GM23338 (cell line): ENCODE results near the gene CDK14. TPM values are rescaled to one million over a fixed set of nuclear protein-coding genes. Genes with fewer than 3 reads are reported as not detected.

Experiments
- ATAC-seq: fragments of 200-7000 bp; cut with Tn5 transposase; 3 replicates; pipeline ENCODE4 v1.9.1; 2020
- DNase-seq: peaks from one replicate; pipeline ENCODE4 v3.0.0-alpha.2; 2015; ENCODE audit warnings: low spot score
- H2AFZ ChIP-seq: fragments of 200-600 bp; sonication (generic); 2 replicates; pipeline ENCODE4 v1.8.0; 2016; ENCODE audit warnings: antibody characterized with exemption, mild to moderate bottlenecking, moderate library complexity
- H3F3A ChIP-seq: fragments of 200-600 bp; sonication (generic); replicated peaks from 2 replicates; pipeline ENCODE4 v1.8.0; 2017; ENCODE audit warnings: antibody characterized with exemption, mixed run types, low read depth
- H3K27ac ChIP-seq: fragments of 200-600 bp; sonication (generic); 2 replicates; pipeline ENCODE4 v1.6.1; 2016; ENCODE audit warnings: low read depth
- H3K27me3 ChIP-seq: fragments of 200-600 bp; sonication (generic); 2 replicates; pipeline ENCODE4 v1.8.0; 2016; ENCODE audit warnings: mild to moderate bottlenecking, mixed run types, moderate library complexity; ENCODE audit not compliant: insufficient read depth
- H3K36me3 ChIP-seq: fragments of 200-600 bp; sonication (generic); 2 replicates; pipeline ENCODE4 v1.8.0; 2016; ENCODE audit warnings: mild to moderate bottlenecking; ENCODE audit not compliant: insufficient read depth
- H3K4me1 ChIP-seq: fragments of 200-600 bp; sonication (generic); 2 replicates; pipeline ENCODE4 v1.8.0; 2016; ENCODE audit warnings: mild to moderate bottlenecking, moderate library complexity; ENCODE audit not compliant: insufficient read depth
- H3K4me2 ChIP-seq: fragments of 200-600 bp; sonication (generic); 2 replicates; pipeline ENCODE4 v1.7.1; 2017; ENCODE audit warnings: mixed run types
- H3K4me3 ChIP-seq: fragments of 200-600 bp; sonication (generic); 2 replicates; pipeline ENCODE4 v1.6.1; 2016; ENCODE audit warnings: mixed run types
- H3K79me2 ChIP-seq: fragments of 200-600 bp; sonication (generic); replicated peaks from 2 replicates; pipeline ENCODE4 v1.8.0; 2017; ENCODE audit warnings: mild to moderate bottlenecking; ENCODE audit not compliant: insufficient read depth
- H3K9me2 ChIP-seq: fragments of 200-600 bp; sonication (generic); 2 replicates; pipeline ENCODE4 v1.8.0; 2017; ENCODE audit not compliant: insufficient read depth
- H4K20me1 ChIP-seq: fragments of 200-600 bp; sonication (generic); replicated peaks from 2 replicates; pipeline ENCODE4 v1.8.0; 2017; ENCODE audit warnings: mild to moderate bottlenecking; ENCODE audit not compliant: insufficient read depth
- H3K27ac Mint-ChIP-seq: 2 replicates; pipeline ENCODE4 v1.8.0; 2020; ENCODE audit warnings: inconsistent platforms, mild to moderate bottlenecking, moderate library complexity, mixed read lengths
- H3K27me3 Mint-ChIP-seq: 3 replicates; pipeline ENCODE4 v1.8.0; 2022; ENCODE audit warnings: low read depth, mild to moderate bottlenecking, moderate library complexity, mixed read lengths, inconsistent platforms; ENCODE audit not compliant: insufficient read depth, poor library complexity
- H3K36me3 Mint-ChIP-seq: 3 replicates; pipeline ENCODE4 v1.8.0; 2021; ENCODE audit warnings: low read depth, mild to moderate bottlenecking, inconsistent platforms, moderate library complexity, mixed read lengths
- H3K4me1 Mint-ChIP-seq: 3 replicates; pipeline ENCODE4 v1.8.0; 2020; ENCODE audit warnings: mild to moderate bottlenecking, inconsistent platforms, mixed read lengths
- H3K4me3 Mint-ChIP-seq: 3 replicates; pipeline ENCODE4 v1.8.0; 2021; ENCODE audit warnings: moderate library complexity, mild to moderate bottlenecking, inconsistent platforms, mixed read lengths
- H3K9me3 Mint-ChIP-seq: 3 replicates; pipeline ENCODE4 v1.8.0; 2020; ENCODE audit warnings: moderate library complexity, mild to moderate bottlenecking, inconsistent platforms, mixed read lengths
- CTCF ChIP-seq, 2 experiments: fragments of 200-600 bp in 1 of 2; sonication (generic) in 1 of 2; conservative IDR thresholded peaks; 2 replicates each; pipeline versions ENCODE4 v1.5.1 to v1.6.1; 2016 to 2017; ENCODE audit warnings: antibody characterized with exemption in 2 of 2, low read depth in 2 of 2, mild to moderate bottlenecking in 2 of 2, moderate library complexity in 1 of 2
- NANOG ChIP-seq: IDR thresholded peaks from 2 replicates; pipeline ENCODE4 v1.6.1; 2016; ENCODE audit warnings: antibody characterized with exemption, borderline replicate concordance
- POLR2AphosphoS5 ChIP-seq: IDR thresholded peaks from 2 replicates; pipeline ENCODE4 v1.6.1; 2016; ENCODE audit warnings: antibody characterized with exemption, low read depth
- ZNF114 ChIP-seq: fragments of 250-450 bp; sonication (Bioruptor Pico); IDR thresholded peaks from 2 replicates; pipeline ENCODE4 v1.5.0; 2020; ENCODE audit warnings: mild to moderate bottlenecking, moderate library complexity
- ZNF462 ChIP-seq: fragments of 250-450 bp; sonication (Bioruptor Pico); IDR thresholded peaks from 2 replicates; pipeline ENCODE4 v1.5.0; 2020; ENCODE audit warnings: mild to moderate bottlenecking, moderate library complexity
- polyA plus RNA-seq: library from polyadenylated mRNA; unstranded; fragments of >200 nt; fragmentation: Nextera tagmentation; extraction: Ambion mirVana; gene quantifications from 2 replicates; pipeline ENCODE4 v1.2.1, GENCODE V29; 2016
- total RNA-seq: library from RNA; depleted of rRNA; stranded (reverse); fragments of >200 nt; shearing (Covaris generic); gene quantifications from 2 replicates; pipeline ENCODE4 v1.2.3, GENCODE V29; 2014

The CDK14 gene
- total and polyA plus RNA-seq, 2 experiments from 2014 or later: 11.2 to 24.0 TPM

GRCh38 chr7:90752051-90752450, 155.9 kb downstream of the CDK14 start (continued):
- TF ChIP-seq ZNF462 (CRISPR knock-in tag) (no peak), NANOG (no peak), POLR2AphosphoS5 (no peak), ZNF114 (CRISPR knock-in tag) (no peak), CTCF (conservative IDR thresholded peaks at IDR 0.05; ENCODE audit: low read depth in 2 of 2) (no peak)

GRCh38 chr7:90755041-90755440, 158.9 kb downstream of the CDK14 start:
- no peaks in the 10 kb centered on the region for H3F3A ChIP-seq
- no peaks in the 10 kb centered on the region for H3K9me2 ChIP-seq
- H3K27ac ChIP-seq: no peak overlapping the region
- no peak overlapping the region for H3K4me3 Mint-ChIP-seq
- no peaks in the 10 kb centered on the region for H3K27me3 Mint-ChIP-seq
- ATAC-seq: no peak
- no peaks in the 10 kb centered on the region for H3K27me3 ChIP-seq
- H3K27ac Mint-ChIP-seq: no peak overlapping the region; the same call in 1 of the 2 replicates
- H3K36me3 ChIP-seq: no peaks in the 10 kb centered on the region
- no peaks in the 10 kb centered on the region for H4K20me1 ChIP-seq
- H2AFZ ChIP-seq: no peak overlapping the region
- H3K79me2 ChIP-seq: 0 out of 2 replicates have a peak, but pooled peaks cover 9% of the 10 kb centered on the region
- no peaks in the 10 kb centered on the region for H3K4me1 ChIP-seq
- DNase-seq: no peak
- no peaks in the 10 kb centered on the region for H3K9me3 Mint-ChIP-seq
- H3K4me2 ChIP-seq: no peak overlapping the region
- H3K4me3 ChIP-seq: no peak overlapping the region
- H3K36me3 Mint-ChIP-seq: peaks cover 3% of the 10 kb centered on the region; the same call in 1 of the 3 replicates
- peaks cover 4% of the 10 kb centered on the region; the same call in 1 of the 3 replicates for H3K4me1 Mint-ChIP-seq
- TF ChIP-seq CTCF (conservative IDR thresholded peaks at IDR 0.05; ENCODE audit: low read depth in 2 of 2): no peak
- no peak for TF ChIP-seq ZNF462 (CRISPR knock-in tag)
